ENCODE data around the gene STARD3. TPM values are rescaled to one million over a fixed set of nuclear protein-coding genes. Genes with fewer than 3 reads are reported as not detected.

STARD3 gene
- total and polyA plus RNA-seq, 2 of the 13 experiments (the other 11 are each of a cell fraction or from before 2014, with no cell fraction given): 34.6 to 100 TPM

DNA sequence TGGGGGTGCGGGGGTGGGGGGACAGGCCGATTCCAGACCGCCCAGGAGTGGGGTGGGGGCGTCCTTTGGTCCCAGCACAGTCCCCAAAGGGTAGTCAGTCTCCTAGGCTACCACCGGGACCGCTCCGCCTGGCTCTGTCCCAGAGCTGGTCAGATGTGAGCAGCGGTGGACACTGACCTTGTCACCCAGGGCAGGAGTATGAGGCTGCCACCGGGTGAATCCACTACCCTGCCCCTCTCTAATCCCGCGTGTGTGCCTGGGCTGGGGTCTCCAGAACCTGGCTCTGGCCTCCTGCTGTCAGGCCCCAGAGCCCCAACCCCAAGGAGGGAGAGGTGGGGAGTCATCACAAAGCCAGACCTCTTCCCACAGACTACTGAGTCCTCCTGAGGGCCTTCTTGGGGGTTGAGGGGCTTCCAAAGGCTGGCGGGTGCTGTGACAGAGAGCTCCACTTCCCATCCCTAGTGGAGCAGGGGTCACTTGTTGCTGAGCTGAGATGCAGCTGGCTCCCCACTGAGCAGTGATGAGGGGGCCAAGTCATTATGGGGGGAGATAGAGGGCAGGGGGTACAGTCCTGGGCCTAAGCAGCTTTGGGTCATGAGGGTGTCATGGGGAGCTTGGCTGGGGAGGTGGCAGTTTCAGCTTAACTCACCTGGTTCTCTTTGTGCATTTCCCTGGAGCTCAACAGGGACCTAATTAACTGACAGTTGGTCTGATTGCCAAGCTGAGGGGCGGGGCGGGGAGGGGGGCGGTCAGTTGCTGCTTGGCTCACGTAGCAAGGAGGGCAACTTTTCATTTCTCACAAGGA, 9.0 kb upstream of the STARD3 start:
- Histone ChIP-seq H3K27ac (ENCODE audit: extremely low read length, insufficient read depth, low read length) (no peak overlapping the region), H3K4me1 (ENCODE audit: insufficient read depth, low read length) (peaks cover 79% of the 10 kb centered on the region), H3K27me3 (ENCODE audit: control insufficient read depth in 1 of 2, insufficient read depth in 2 of 2, low read length in 2 of 2) (peaks cover 20 to 79% of the 10 kb centered on the region in 2 experiments; a peak in 4 of 5 replicates), H3K79me2 (ENCODE audit: insufficient read depth, low read length) (no peaks in the 10 kb centered on the region), H3K9ac (ENCODE audit: insufficient read depth, low read depth, low read length) (no peak overlapping the region), H3K4me2 (ENCODE audit: low read depth, low read length) (peak overlapping the region; percentile 54; the same call in 1 of the 2 replicates), H3K36me3 (replicated peaks in 1 of 2; ENCODE audit: control insufficient read depth in 1 of 2, insufficient read depth in 2 of 2, low read length in 2 of 2) (no peaks in the 10 kb centered on the region), H3K9me3 (ENCODE audit: low read length) (no peaks in the 10 kb centered on the region), H4K20me1 (ENCODE audit: insufficient read depth, low read length) (no peaks in the 10 kb centered on the region), H3K4me3 (replicated peaks in 1 of 3; ENCODE audit: insufficient read depth in 1 of 3, low read depth in 2 of 3, low read length in 3 of 3) (peak overlapping the region in 1 of 3 experiments; percentile 63; a peak in 1 of 6 replicates), H2AFZ (ENCODE audit: low read length) (no peak overlapping the region)
- WGBS (ENCODE audit: low lambda C conversion rate): 0% methylated on average over 1 of the region's 16 CpGs
- intact Hi-C loops (cut with micrococcal nuclease; ENCODE audit: unreplicated experiment): no loop called here
- ChIA-PET POLR2A (interaction anchor here (1.1 to 3.3 kb wide), 4 partner anchors 9 to 112 kb away, joined by 4 to 11 read pairs (median 8); partner anchors contain the start of genes MIEN1 and STARD3), CTCF (ENCODE audit: low intra/inter-chr PET ratio, low total read pairs) (no interaction called here)
- in situ Hi-C loops (cut with HindIII; ENCODE audit: extremely low pct_ligation_motif_present, low pct_unique_long_range_greater_than_20kb): no loop called here
- no peak for DNase-seq (ENCODE audit: low spot score)
- FAIRE-seq: no peak
- no TSS peak for BruUV-seq (replicated peaks)
- no peak for TF ChIP-seq MED8 (CRISPR knock-in tag; IDR thresholded peaks at IDR 0.05; ENCODE audit: insufficient replicate concordance)
- TF ChIP-seq RFX5 (IDR thresholded peaks at IDR 0.05; ENCODE audit: low read depth, low read length): 0 out of 2 replicates have a peak, but pooled peaks have one; percentile 20
- TF ChIP-seq CBX2 (IDR thresholded peaks at IDR 0.05; ENCODE audit: low read depth, low read length): no peak
- no peak for TF ChIP-seq CBX2 (CRISPR knock-in tag; IDR thresholded peaks at IDR 0.05; ENCODE audit: low read depth)
- TF ChIP-seq HCFC1 (IDR thresholded peaks at IDR 0.05; ENCODE audit: low read depth, low read length): no peak
- TF ChIP-seq, protein P1, sequence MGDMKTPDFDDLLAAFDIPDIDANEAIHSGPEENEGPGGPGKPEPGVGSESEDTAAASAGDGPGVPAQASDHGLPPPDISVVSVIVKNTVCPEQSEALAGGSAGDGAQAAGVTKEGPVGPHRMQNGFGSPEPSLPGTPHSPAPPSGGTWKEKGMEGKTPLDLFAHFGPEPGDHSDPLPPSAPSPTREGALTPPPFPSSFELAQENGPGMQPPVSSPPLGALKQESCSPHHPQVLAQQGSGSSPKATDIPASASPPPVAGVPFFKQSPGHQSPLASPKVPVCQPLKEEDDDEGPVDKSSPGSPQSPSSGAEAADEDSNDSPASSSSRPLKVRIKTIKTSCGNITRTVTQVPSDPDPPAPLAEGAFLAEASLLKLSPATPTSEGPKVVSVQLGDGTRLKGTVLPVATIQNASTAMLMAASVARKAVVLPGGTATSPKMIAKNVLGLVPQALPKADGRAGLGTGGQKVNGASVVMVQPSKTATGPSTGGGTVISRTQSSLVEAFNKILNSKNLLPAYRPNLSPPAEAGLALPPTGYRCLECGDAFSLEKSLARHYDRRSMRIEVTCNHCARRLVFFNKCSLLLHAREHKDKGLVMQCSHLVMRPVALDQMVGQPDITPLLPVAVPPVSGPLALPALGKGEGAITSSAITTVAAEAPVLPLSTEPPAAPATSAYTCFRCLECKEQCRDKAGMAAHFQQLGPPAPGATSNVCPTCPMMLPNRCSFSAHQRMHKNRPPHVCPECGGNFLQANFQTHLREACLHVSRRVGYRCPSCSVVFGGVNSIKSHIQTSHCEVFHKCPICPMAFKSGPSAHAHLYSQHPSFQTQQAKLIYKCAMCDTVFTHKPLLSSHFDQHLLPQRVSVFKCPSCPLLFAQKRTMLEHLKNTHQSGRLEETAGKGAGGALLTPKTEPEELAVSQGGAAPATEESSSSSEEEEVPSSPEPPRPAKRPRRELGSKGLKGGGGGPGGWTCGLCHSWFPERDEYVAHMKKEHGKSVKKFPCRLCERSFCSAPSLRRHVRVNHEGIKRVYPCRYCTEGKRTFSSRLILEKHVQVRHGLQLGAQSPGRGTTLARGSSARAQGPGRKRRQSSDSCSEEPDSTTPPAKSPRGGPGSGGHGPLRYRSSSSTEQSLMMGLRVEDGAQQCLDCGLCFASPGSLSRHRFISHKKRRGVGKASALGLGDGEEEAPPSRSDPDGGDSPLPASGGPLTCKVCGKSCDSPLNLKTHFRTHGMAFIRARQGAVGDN (CRISPR knock-in tag; IDR thresholded peaks at IDR 0.05): 0 out of 2 replicates have a peak, but pooled peaks have one; percentile 2
- TF ChIP-seq, protein P2, sequence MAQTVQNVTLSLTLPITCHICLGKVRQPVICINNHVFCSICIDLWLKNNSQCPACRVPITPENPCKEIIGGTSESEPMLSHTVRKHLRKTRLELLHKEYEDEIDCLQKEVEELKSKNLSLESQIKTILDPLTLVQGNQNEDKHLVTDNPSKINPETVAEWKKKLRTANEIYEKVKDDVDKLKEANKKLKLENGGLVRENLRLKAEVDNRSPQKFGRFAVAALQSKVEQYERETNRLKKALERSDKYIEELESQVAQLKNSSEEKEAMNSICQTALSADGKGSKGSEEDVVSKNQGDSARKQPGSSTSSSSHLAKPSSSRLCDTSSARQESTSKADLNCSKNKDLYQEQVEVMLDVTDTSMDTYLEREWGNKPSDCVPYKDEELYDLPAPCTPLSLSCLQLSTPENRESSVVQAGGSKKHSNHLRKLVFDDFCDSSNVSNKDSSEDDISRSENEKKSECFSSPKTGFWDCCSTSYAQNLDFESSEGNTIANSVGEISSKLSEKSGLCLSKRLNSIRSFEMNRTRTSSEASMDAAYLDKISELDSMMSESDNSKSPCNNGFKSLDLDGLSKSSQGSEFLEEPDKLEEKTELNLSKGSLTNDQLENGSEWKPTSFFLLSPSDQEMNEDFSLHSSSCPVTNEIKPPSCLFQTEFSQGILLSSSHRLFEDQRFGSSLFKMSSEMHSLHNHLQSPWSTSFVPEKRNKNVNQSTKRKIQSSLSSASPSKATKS (CRISPR knock-in tag; IDR thresholded peaks at IDR 0.05): no peak
- TF ChIP-seq MYNN (CRISPR knock-in tag; IDR thresholded peaks at IDR 0.05; ENCODE audit: low read depth): no peak
- ATAC-seq: peak; percentile 66

All from HepG2 (cell line).